GM19328 (cell line): ENCODE results near the gene MYL3.
"Not testable (repeated sequence)": the region's sequence is repeated elsewhere in the genome, so short reads cannot be mapped to it uniquely, and the experiment has no call there.

Source experiments
- ATAC-seq: cut with Tn5 transposase; IDR thresholded peaks from one replicate; pipeline ENCODE4 v1.9.1; 2021; ENCODE audit warnings: mild to moderate bottlenecking, moderate library complexity; ENCODE audit not compliant: unreplicated experiment

The MYL3 gene

DNA sequence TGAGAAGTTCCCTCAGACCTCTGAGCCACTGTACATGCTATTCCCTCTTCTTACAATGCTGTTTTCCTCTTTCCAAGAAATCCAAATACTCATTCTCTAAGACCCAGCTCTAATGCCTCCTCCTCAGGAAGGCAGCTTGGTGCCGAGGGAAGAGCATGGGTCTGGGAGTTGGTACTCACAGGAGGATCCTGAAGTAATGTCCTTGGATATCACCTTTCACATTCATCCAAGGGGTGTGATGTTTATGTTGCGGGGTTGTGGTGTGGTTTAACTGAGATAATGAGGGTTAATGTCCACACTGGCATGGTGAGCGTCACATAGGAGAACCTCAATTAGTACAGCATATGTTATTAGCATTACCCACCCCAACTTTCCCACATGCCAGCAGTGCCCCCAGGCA is 31.9 kb downstream of the MYL3 start:
- ATAC-seq = no peak

DNA sequence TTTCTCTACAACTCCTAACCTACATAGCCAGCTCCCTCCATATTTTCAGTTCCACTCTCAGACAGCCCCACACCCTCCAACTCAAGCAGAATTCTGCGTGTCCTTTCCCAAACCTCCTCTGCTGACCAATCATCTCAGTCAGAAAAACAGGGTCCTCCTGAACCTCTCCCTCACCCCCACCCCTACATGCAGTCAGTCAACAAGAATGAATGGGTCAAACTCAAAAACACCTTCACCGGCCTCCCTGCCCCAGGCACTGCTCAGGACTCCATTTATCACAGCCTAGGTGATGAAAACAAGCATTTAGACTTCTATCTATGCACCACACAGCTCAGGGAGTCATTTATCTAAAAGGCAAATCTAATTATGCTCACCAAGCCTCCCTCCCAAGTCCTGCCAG is 32.4 kb downstream of the MYL3 start:
- ATAC-seq = no peak

DNA sequence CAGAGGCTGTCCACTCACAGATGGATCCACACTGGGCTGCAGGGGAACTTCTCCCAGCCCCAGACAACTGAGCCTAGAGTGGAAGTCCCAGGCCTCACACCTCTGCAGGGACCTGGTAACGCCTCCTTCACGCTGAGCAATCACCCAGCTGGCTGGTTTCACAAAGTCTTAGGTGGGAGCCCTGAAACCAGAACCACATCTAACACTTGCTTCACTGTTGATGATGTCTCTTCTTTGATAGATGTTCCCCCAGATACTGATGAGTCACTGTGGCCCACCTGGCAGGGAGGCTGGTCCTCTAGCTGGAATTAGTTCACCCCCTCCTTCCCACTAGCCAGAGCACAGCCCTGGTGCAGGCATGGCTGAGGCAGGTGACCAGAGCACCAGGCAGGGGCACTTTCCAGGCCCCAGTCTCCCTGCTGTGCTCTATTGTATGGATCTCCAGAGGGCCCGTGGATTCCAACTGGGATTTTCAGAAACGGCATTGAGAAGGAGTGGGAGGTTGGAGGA is 33.5 kb downstream of the MYL3 start:
- no peak for ATAC-seq

DNA sequence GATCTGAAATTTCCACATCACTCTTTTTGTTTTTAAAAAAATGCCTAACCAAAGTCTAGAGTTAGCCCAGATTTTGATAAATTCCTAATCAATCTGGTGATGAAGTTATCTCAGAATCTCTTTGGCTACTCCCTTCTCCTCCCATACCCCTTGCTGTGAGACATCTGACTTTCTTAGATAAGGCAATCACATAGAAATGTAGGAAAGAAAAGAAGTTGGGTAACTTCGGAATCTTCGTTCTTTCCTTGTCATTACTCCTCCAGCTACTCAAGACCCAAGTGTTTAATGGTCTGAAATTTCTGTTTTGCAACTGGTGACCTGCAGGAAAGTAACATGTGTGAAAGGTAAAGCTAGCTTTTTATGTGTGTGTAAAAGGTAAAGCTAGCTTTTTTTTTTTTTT is 37.8 kb downstream of the MYL3 start:
- ATAC-seq = no peak

DNA sequence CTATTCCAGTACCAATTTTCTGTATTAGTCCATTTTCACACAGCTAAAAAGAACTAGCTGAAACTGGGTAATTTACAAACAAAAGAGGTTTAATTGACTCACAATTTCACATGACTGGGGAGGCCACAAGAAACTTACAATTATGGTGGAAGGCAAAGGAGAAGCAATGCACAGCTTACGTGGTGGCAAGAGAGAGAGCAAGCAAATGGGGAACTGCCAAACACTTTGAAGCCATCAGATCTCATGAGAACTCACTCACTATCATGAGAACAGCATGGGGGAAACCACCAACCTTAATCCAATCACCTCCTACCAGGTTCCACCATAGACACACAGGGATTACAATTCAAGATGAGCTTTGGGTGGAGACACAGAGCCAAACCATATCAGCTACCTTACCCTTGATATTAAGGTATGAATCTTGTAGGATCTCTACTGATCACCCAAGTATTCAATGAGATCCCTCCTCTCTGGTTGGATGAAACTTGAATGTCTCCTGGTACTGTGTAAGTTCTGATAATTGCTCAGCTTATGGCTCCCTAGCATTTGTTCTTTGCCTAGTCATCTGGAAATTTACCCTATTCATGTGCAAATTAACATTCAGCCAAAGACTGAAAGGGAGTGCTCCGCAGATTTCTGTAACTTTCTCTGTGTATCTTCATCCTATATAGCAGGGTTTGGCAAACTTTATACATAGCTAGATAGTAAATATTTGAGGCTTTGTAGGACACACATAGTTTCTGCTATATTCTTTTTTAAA is 38.9 kb downstream of the MYL3 start:
- ATAC-seq = no peak

DNA sequence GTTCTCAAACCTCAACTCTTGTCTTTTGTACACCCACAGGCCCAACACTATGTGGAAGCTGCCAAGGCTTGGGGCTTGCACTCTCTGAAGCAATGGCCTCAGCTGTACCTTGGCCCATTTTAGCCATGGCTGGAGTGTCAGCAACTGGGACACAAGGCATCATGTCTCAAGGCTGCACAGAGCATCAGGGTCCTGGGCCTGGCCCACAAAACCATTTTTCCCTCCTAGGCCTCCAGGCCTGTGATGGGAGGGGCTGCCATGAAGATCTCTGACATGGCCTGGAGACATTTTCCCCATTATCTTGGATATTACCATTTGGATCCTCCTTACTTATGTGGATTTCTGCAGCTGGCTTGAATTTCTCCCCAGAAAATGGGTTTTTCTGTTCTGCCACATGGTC is 39.9 kb downstream of the MYL3 start:
- not testable (repeated sequence) for ATAC-seq

DNA sequence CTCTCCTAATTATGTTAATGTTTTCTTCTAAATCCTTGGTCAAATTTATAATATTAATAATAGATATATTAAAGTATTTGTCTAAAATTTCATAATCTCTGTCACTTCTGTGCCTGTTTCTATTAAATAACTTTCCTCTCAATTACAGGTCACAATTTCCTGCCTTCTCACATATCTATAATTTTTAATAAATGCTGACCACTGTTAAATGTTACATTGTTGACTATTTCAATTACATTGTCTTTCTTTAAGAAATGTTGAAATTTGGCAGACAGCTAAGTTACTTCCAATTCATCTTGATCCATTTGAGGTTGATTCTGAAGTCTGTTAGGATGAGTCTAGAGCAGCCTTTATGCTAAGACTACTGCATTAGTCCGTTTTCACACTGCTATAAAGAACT is 41.7 kb downstream of the MYL3 start:
- no peak for ATAC-seq

DNA sequence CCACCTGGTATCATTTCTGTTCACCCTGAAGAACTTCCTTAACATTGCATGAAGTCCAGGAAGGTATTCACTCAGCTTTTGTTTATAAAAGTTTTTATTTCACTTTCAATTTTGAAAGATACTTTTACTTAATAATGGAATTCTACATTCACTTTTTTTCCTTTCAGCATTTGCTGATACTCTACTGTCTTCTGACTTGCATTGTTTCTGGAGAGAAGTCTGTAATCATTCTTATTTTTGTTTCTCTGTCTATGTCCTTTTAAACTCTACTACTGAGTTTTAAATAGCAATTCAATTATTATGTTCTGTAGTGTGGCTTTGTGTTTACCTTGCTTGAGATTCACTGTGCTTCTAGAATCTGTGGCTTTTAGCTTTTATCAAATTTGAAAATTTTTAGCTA is 42.4 kb downstream of the MYL3 start:
- ATAC-seq = no peak

DNA sequence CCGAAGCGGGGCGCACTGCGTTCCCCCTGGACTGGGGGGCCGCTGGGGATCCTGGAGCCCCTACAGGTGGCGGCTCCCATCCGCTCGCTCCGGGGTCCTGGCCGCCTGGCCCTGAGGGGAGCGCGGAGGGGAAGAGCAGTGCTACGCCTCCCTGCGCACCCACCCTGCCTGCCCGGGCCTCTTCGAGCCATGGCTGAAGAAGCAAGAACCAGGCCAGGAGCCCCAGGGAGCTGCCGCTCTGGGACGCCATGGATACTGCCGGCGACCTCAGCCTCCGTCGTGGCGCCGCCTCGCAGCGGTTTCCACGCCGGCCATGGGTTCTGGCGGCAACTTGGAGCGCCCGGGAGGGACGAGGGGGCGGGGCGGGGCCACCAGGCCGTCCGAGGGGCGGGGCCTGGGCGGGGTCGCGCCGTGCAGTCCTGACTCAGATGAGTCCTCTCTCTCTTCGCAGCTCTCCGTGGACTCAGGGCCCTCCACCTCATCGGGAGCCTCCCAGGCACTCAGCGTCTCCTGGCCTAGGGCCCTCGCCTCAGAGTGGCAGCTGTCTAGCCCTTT is 50.9 kb downstream of the MYL3 start:
- ATAC-seq = no peak

DNA sequence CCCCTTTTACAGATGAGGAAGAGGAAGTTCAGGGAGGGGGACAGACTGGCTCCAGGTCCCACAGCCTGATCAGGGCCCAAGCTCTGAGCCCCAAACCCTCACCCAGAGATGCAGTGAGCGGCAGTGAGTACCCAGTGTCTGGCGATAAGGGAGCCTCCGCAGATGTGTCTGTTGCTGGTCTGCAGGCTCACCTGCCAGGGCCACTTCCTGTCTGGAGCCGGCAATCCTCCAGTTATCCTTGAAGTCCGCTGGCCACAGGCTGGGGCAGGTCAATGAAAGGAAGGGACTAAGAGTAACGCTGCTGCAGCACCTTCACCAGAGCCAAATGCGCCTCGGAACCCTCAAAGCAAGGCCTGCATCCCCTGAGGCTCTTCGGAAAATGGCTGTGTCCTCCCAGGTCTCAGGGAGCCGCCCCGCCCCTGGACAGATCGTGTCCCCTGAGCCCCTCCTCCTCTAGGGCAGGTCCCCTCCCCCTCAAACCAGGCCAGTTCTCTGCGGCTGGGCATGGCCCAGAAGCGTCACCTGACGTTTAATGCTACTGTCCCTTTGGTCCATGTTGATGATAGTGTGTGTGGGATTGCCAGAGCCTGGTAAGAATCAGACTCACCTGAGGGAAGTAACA is 51.5 kb downstream of the MYL3 start:
- ATAC-seq = no peak

DNA sequence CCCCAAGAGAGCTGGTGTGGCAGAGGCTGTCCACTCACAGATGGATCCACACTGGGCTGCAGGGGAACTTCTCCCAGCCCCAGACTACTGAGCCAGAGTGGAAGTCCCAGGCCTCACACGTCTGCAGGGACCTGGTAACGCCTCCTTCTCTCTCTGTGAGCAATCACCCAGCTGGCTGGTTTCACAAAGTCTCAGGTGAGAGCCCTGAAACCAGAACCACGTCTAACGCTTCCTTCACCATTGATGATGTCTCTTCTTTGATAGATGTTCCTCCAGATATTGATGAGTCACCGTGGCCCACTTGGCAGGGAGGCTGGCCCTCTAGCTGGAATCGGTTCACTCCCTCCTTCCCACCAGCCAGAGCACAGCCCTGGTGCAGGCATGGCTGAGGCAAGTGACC is 54.5 kb downstream of the MYL3 start:
- not testable (repeated sequence) for ATAC-seq
